ENCODE data around the gene DCAF4L1.

The DCAF4L1 gene, protein sequence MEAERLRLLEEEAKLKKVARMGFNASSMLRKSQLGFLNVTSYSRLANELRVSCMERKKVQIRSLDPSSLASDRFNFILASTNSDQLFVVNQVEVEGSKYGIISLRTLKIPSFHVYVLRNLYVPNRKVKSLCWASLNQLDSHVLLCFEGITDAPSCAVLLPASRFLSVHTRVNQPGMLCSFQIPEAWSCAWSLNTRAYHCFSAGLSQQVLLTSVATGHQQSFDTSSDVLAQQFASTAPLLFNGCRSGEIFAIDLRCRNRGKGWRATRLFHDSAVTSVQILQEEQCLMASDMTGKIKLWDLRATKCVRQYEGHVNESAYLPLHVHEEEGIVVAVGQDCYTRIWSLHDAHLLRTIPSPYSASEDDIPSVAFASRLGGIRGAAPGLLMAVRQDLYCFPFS

DNA sequence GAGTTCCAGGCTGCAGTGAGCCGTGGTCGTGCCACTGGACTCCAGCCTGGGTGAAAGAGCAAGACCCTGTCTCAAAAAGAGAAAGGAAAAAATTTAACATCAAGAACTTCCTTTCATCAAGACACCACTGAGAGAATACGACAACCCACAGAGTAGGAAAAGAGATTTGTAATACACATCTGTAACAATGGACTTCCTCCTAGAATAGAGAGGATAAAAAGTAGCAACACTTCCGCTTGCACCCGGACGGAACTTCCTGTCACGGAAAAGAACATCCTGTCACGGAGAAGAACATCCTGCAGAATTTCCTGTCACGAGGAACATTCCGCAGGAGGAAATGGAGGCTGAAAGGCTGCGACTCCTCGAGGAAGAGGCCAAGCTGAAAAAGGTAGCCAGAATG lies at the start of gene DCAF4L1:
Gene DCAF4L1, plus strand, starts transcription at position 301 of the 400 bp plus-strand sequence. Its CDS starts 37 bp downstream, at position 338.
- no peak for DNase-seq (ENCODE audit: low spot score)

DNA sequence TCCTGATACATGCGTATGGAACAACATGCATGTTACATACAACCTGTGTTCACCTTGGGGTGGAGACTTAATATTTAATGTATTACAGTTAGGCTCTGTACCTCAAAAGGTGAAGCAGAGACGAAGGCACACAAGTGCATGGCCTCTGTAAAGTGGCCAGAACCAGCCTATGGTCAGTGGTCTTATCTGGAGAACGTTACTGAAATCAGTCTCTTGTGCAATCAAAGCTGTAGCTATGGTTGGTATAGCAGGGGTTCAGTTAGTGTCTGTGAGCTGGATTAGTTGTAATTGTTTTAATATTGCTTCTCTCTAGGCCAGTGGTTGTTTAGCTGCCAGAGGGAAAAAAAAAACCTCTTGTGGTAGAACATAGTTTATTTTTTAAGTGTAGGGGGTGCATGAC lies 48.6 kb upstream of the DCAF4L1 start:
- DNase-seq (ENCODE audit: low spot score): no peak

DNA sequence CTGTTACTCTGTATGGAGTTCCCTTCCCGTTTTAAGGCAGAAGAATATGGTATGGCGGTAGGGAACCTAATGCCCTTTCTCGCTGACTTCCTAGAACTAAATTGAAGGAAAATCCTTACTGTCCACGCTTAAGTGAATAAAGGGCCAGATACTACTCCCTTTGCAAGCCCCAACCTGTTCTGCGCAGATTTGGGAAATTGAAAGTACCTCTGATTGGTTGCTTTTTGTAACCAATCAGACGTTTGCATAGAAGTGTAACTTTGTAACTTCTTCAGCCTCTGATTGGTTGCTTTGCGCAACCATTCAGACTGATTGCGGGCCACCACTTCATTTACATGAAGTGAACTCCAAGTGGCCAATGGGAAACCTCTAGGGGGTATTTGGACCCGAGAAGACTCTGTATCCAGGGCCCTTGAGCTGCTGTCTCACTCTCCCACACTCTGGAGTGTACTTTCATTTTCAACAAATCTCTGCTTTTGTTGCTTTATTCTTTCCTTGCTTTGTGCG lies 47.5 kb upstream of the DCAF4L1 start:
- DNase-seq (ENCODE audit: low spot score): no peak

DNA sequence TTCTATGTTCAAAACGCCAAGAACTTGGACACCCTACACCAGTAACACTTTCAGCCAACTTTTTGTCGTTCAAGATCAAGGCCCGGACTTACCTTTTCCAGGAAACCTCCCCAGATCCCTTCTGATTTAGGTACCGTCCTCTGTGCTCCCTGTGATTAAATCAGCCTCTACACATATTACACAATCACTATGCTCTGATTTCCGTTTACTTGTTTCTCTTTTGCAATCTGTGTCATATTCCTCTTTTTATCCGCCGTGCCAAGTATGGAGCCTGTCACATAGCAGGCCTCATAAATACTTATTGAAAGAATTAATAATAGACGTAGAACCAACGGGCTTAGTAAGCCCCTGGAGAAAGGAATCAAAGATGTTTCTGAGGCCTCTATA lies 47.0 kb upstream of the DCAF4L1 start:
- DNase-seq (ENCODE audit: low spot score): no peak

DNA sequence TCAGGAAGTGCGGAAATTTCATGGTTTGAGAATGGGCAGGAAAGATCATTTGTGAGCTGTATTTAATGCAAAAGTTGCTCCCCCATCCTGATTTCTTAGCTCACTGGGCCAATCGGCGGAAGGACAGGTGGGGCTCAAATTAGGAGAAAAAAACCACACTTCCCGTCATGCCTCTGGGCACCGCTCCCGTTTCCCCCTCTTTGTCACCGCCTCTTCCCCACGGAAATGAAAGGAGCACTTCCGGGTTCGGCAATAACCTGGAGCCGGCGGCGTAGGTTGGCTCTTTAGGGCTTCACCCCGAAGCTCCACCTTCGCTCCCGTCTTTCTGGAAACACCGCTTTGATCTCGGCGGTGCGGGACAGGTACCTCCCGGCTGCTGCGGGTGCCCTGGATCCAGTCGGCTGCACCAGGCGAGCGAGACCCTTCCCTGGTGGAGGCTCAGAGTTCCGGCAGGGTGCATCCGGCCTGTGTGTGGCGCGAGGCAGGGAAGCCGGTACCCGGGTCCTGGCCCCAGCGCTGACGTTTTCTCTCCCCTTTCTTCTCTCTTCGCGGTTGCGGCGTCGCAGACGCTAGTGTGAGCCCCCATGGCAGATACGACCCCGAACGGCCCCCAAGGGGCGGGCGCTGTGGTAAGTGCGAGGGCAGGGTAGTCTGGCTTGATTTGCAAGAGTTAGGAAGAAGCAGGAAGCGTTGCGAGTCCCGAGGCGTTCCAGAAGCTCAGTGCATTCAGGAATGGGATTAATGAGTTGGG lies 46.5 kb upstream of the DCAF4L1 start, which contains the start of gene TMEM33:
Gene TMEM33, plus strand, starts transcription at position 529 of the 751 bp plus-strand sequence. Its CDS starts 56 bp downstream, at position 585.
- DNase-seq (ENCODE audit: low spot score): peak; percentile 91

DNA sequence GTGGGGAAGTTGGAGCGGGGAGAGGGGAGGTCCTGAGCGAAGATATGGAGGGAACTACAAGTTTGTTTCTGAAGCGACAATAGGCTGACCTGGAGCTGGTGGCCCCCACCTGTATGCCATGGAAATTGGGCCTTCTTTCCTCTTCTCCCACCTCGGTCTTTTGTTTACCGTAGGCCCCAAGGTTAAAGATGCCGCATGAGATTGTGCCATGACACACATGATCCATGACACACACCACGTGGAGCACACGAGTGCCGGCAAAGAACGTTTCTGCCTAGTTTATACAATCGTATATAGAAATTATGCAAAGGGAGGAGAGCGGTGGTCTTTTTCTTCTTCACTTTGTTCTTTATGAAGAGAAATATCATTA lies 45.9 kb upstream of the DCAF4L1 start:
- peak; percentile 49 for DNase-seq (ENCODE audit: low spot score)

DNA sequence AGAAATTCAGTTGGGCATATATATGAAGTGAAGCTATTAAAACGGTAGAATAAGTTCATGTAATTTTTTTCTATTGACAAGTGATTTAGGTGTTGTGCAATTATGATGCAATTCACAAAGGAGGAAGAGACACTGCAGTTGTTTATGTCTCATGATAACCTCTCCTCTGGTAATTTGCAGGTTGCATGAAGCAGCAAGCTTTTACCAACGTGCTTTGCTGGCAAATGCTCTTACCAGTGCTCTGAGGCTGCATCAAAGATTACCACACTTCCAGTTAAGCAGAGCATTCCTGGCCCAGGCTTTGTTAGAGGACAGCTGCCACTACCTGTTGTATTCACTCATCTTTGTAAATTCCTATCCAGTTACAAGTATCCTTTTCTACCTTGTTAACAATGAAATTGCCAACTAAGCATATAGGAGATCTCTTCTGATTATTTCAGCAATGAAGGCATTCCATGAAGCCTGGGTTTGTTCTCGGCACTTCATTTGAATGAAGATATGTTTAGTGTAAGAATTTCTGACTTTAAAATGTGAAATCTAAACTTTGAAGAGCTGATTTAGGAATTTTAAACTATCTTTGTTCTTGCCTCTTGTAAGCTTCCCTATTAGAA lies 42.4 kb upstream of the DCAF4L1 start:
- DNase-seq (ENCODE audit: low spot score): peak; percentile 58

DNA sequence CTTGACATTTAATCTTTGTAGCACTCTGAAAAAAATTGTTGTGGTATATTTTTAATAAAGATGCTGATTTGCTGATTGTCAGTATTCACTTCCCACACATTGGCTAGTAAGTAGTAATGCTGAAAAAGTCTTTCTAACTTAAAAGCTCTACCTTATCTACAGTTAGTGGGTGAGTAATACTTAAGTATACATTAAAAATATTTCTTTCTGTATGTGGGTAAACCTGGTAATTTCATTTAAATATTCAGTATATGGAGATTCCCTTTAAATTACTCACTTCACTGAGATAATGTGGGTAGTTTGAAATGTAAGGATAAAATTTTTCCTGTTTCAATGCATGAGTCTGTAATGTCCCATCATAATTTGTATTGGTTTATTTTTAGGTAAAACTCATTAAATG lies 40.7 kb upstream of the DCAF4L1 start:
- DNase-seq (ENCODE audit: low spot score): no peak

DNA sequence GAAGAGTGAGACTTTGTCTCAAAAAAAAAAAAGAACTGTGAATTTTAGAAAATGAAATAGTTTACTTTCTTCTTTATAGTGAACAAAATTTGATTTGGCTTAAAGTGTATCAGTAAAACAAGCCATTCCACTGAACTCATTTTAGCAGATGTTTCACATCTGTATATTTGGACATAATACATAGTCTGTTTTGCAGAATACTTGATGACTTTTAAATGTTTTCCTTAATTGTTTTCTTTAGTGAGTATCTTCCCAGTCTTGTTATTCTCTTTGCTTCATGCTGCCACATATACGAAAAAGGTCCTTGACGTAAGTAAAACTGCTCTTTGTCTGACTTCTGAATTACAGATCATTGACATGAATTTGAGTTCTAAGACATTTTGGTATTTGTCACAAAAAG lies 38.0 kb upstream of the DCAF4L1 start:
- no peak for DNase-seq (ENCODE audit: low spot score)

DNA sequence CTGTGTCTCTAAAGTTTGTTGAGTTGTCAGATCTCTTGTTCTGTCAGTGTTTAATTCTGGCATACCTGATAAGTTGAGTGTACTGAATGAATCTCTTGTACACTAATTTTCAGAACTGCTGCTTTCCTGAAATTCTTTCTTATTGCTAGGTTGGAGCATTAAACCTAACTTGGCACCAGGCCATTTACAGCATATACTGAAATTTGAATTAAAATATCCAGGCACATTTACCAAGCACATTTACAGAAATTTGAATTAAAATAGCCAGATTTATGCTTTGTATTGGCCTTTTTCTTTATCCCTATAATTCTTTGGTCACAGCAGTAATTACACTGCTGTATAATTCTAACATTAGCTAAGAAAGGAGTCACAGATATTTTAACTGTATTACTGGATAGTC lies 37.5 kb upstream of the DCAF4L1 start:
- no peak for DNase-seq (ENCODE audit: low spot score)

DNA sequence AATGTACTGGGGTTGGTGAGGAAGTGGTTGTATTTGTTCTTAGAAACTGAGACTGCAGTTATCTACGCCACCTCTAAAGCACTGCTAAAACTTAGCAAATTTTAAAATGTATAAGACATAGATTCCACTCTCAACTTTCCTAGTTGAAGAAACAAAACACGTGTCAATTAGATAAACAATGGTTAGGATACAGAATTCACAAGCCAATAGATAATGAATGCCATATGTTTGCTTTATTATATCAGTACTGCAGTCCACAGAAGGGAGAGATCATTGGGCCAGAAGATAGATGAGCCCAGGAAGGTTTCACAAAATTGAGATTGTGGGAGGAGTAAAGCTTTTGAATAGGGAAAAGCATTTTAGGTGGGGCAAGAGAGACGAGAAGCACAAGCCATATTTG lies 32.0 kb upstream of the DCAF4L1 start:
- DNase-seq (ENCODE audit: low spot score): no peak

DNA sequence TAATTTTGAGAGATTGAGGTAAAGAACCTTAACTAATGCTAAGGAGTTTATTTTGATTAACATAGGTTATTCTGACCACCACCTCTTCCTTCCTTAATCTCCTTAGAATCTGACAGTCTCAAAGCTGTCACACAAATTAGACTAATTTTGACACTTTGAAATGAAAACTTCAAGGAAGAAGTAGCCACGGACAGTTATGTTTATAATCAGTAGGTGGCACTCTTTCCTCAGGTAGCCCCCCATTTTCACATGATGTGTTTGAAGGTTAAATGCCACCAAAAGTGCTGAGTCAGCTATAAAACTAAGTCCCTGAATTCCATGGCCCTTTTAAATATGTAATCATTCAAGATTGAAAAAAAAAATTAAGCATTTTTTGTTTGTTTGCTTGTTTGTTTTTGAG lies 23.9 kb upstream of the DCAF4L1 start:
- peak; percentile 51 for DNase-seq (ENCODE audit: low spot score)

DNA sequence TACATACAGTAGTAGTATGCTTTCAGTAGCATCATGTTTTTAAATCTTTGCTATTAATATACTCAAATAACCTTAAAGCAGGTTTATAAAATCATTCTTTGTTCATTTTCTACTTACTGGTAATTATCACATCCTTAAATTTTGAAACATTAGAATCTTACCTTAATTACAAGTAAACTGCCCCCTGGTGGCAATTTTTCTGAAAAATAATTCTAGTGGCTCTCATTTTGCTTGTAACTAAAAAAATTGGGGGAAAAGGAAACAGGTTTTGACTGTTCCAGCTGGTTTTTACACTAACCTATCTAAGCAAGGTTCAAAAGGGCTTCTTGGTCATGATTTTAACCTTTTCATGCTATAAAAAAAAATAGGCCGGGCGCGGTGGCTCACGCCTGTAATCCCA lies 18.5 kb upstream of the DCAF4L1 start:
- DNase-seq (ENCODE audit: low spot score): no peak

DNA sequence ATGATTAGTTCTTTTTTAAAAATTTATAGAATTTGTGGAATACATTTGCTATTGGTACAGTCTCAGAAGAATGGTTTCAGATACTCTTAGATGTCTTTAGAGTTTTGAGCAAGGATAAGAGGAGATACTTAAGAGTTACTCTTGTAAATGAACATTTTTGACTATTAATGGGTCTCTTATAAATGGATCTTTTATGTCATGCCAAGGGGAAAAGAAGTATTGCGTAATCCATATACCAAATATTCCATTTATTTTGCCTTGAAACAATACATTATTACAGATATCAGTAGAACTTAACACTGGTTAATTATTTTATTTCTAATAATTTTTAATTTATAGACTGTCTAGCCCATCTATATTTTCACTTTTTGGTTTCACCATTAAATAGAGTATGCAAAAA lies 17.2 kb upstream of the DCAF4L1 start:
- no peak for DNase-seq (ENCODE audit: low spot score)

DNA sequence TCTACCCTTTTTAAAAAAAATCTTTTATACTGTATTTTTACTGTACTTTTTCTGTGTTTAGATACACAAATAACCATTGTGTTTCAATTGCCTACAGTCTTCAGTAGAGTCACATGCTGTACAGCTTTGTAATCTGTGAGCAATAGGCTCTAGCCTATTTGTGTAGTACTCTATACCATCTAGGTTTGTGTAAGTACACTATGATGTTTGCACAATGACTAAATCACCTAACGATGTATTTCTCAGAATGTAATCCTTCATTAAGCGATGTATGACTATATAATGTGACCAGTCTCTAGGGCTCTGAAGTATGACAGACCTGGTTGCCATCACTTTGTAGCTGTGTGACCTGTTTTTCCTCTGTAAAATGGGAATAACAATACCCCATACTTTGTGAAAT lies 14.2 kb upstream of the DCAF4L1 start:
- DNase-seq (ENCODE audit: low spot score): no peak

DNA sequence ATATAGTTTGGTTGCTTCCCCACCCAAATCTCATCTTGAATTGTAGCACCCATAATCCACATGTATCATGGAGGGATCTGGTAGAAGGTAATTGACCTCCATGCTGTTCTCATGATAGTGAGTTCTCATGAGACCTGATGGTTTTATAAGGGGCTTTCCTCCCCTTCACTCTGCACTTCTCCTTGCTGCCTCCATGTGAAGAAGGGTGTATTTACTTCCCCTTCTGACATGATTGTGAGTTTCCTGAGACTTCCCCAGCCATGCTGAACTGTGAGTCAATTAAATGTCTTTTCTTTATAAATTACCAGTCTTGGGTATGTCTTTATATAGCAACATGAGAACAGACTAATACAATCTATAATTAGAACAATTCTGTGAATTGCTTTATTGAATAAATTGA lies 11.9 kb upstream of the DCAF4L1 start:
- DNase-seq (ENCODE audit: low spot score): no peak

DNA sequence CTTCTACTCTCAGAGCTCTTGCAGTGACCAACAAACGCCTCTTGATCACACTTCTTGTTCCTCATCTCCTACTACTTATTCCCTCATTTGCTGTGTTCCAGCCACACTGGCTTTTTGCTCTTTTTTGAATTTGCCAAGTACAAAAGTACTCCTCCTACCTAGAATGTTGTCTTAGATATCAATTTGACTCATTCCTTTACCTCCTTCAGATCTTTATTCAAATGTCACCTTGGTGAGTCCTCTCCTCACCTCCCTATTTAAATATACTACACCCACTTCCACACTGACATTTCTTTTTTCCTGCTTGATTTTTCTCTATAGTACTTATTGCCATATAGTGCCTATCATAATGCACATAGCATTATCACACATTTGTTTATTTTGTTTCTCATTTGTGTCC lies 6.2 kb upstream of the DCAF4L1 start:
- no peak for DNase-seq (ENCODE audit: low spot score)

DNA sequence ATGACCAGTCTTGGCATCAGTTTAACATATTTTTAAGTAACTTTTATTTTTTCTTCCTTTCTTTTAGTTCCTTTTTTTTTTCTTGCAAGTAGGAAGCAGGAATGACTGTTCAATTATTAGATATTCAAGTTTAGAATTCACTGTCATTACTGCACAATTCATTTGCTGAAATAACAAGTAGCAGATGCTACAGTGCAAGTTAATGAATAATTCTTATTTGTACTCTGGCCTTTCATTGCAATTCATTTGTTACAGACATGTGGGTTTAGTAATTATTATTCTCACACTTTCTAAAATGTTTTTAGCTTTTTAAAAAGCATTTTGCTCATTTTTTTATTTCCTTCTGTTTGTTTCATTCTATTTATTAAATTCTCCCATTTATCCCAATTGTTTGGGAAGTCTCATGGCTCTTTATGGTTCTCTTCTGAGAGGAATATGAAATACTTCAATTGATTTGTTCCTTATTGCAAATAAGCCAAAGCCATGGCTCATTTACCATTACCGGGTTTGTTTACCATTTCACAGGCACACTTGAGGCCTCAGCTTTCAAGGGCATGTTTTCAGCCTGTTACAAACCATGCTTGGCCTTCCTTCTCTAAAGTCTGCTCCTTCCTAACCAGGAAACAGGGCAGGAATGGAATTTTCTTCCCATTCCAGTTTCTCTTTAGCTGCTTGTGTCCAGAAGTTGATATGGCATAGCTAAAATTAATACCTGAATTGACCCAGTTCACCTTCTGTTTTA lies 4.6 kb upstream of the DCAF4L1 start:
- DNase-seq (ENCODE audit: low spot score): no peak

DNA sequence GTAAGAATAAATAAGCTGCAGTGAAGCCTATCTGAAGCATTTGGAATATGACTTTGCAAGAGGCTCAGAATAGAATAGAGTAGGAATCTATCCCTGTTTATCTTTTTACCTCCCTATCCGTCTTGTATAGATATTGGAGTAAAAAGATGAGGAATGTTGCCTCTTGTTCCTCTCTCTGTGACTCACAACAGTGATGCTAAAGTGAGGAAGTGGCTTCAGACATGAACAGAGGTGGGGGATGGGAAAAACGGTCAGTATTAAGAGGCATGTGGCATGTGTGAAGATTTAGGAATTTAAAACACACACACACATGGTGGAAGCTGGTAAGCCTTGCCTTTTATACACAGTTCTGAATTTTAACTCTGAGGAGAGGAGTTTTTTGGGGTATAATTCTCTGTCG lies 3.8 kb upstream of the DCAF4L1 start:
- no peak for DNase-seq (ENCODE audit: low spot score)

DNA sequence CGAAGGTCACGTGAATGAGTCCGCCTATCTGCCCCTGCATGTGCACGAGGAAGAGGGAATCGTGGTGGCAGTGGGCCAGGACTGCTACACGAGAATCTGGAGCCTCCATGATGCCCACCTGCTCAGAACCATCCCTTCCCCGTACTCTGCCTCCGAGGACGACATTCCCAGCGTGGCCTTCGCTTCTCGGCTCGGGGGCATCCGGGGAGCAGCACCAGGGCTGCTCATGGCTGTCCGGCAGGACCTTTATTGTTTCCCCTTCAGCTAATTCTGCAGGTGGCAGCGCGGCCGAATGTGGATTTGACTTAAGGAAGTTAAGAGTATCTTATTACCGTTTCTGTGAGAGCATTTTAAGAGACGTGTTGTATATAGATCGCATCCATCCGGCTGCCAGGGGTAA lies 1.2 kb downstream of the DCAF4L1 start:
- DNase-seq (ENCODE audit: low spot score): no peak

DNA sequence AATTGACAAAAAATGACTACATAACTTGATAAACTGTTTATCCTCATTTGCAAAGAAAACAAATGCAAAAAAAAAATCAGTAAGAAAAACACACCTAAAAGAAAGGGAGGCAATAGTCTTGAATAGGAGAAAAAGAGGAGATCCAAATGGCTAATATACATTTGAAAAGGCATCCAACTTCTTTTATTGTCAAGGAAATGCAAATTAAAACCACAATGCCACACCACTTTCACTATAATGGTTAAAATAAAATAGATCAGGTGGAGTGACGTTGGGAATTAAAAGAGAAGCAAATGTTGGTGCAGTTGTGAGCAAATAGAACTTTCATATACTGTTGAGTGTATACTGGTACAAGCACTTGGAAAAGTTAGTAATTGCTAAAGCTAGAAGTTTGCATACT lies 3.6 kb downstream of the DCAF4L1 start:
- DNase-seq (ENCODE audit: low spot score): no peak

DNA sequence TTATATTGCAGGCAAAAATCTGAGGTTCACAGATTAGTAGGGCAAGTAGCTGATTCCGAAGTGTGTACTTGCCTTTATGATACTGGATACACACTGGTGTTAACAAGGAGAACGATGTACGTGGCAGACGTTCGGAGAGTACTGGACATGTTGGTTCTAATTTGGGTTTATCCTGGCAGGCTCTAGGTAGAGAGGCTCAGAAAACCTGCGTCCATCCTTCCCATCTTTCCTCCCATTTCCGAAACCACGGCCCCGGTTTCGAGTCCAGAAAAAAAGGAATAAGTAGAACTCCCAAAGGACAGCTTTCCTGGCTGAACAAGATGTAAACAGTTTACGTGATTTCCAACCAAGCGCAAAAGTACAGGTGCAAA lies 8.4 kb downstream of the DCAF4L1 start:
- DNase-seq (ENCODE audit: low spot score): no peak

Measured in D341Med (cell line).